SW480 (cell line): ENCODE data around the gene DMD.
"Not testable (repeated sequence)": the region's sequence is repeated elsewhere in the genome, so short reads cannot be mapped to it uniquely, and the experiment has no call there.

Experiments used
- DNase-seq: peaks from one replicate; pipeline ENCODE4 v3.0.0-alpha.2; 2016; ENCODE audit warnings: low spot score

DMD gene

GRCh38 chrX:32016195-32016594 lies 1195.2 kb downstream of the DMD start:
- DNase-seq: no peak

DNA sequence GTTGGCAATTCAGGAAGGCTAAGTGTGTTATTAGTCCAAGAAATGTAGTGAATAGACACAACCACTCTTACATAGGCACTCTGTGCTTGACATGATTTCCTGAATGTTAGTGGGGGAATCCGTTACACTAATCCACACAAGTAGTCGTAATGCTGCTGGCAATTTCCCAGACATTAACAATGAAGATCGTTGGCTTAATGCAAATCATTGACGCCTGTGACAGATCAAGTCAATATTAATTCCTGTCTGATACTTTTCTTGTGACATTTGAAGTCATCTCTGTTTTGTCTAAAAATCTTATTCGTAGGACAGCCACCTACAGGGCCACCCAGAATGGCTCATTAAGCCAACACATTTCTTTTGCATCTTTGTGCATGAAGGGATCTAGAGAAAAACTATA lies 1200.4 kb downstream of the DMD start:
- no peak for DNase-seq

GRCh38 chrX:32010212-32010611 lies 1201.1 kb downstream of the DMD start:
- DNase-seq: no peak

GRCh38 chrX:31993637-31994036 lies 1217.7 kb downstream of the DMD start:
- no peak for DNase-seq

DNA sequence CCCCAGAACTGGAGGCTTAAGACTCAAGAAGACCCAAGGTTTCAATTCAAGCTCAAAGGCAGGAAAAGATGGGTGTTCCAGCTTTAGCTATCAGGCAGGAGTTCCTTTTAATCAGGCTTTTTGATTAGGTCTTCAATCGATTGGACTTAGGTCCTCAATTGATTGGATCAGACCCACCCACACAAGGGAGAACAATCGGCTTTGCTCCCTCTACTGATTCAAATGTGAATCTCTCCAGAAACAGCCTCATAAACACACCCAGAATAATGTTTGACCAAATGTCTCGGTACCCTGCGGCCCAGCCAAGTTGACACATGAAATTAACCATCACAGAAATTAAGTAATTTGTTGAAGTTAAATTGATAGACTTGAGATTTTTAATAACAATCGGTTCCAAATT lies 1222.4 kb downstream of the DMD start:
- DNase-seq: no peak

GRCh38 chrX:31981546-31982062 lies 1229.7 kb downstream of the DMD start:
- DNase-seq: no peak

DNA sequence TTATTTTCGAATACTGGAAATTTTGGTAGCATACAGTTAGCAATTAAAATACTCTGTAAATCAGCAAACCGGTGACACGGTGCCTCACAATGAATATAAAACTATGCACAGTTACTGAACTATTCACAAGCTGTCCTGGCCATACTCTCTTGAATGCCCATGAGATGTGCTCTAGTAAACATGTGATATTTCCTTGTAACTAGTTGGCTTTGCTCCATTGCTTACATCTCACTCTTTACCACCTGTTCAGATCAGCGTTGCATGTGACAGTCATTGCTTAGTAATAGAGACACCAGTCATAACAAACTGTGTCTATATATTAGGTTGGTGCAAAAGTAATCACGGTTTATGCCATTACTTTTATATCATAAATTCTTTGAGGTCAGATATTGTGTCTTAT lies 1241.6 kb downstream of the DMD start:
- no peak for DNase-seq

DNA sequence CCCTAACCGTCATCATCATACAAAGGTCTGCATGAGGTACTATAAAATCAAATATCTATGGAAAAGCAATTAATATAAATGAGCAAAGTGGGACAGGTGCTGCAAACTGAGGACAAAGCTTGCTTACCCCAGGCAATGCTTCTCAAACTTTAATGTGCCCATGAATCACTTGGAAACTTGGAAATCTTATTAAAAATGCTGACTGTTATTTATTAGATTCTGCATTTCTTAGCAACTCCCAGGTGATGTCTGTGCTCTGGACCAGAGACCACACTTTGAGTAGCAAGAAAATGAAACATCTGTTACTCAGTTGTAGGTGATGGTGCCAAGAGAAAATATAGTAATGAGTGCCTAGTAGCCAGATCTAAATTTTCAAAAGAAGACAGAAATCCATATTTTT lies 1249.1 kb downstream of the DMD start:
- no peak for DNase-seq

DNA sequence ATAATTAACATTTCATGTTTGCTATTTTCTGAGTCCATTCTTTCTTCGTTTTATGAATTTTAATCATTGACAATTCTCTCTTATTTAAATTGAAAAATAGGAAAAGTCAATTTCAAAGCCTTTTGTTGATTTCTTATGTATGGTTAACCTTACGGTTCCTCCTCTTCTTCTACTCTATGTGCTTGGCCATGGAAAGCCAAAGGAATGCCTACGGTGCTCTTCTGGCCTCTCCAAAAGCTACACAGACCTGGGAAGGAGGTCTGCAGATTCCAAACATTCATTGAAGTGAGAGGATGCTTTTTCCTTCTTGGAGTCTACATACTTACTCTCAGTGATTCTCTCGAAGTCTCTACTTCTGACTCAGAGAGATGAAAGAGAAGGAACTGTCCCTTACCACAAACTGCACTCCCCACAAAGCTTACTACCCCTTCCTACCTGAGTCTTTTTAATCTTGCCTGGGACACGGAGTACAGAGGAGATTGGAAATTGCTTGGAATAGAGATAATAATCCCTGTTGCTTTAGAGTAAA lies 1276.4 kb downstream of the DMD start:
- DNase-seq: no peak

DNA sequence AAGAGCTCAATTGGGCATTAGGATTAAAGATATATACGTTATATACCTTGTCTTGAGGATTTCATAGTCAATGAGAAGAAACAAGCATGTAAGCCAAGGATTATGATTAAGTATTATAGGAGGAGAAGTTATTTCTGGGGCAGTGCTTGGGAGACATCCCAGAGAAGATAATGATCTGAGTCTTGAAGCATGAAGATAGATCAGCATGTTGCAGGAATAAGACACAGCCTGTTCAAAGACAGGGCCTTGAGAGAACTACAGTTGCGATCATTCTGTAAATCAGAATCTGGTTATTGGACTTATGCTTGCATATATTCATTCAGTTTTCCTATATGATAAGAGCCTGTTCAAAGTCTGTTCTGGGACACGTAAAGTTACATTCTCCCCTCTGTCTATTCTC lies 1277.3 kb downstream of the DMD start:
- DNase-seq: no peak

GRCh38 chrX:31932769-31933168 lies 1278.6 kb downstream of the DMD start:
- no peak for DNase-seq

DNA sequence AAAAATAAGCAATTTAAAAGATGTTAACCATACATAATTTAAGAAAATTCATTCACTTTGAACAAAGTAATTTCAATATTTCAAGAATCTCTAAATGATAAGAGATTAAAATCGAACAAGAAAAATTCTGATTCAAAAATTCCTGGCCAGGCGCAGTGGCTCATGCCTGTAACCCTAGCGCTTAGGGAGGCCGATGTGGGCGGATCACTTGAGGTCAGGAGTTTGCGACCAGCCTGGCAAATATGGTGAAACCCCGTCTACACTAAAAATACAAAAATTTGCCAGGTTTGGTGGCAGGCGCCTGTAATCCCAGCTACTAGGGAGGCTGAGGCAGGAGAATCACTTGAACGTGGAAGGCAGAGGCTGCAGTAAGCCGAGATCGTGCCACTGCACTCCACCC lies 1279.0 kb downstream of the DMD start:
- DNase-seq: not testable (repeated sequence)

DNA sequence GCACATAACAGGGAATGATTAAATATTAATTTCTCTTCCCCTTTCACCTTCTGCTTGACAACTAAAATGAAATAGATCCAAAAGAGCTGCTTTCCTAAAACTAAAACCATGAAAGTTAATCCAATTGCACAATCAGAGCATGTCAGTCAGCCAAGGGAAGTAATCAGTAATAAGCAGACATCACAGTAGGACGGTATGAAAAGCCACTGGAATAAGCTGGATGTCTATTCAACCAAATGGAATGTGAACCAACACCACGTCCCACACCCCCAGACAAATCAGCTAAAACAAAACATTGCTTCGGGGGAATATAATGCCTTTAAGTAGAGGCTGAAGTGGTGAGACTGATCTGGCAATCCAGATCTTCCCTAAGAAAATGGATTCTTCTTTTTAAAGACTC lies 1280.1 kb downstream of the DMD start:
- DNase-seq: no peak

DNA sequence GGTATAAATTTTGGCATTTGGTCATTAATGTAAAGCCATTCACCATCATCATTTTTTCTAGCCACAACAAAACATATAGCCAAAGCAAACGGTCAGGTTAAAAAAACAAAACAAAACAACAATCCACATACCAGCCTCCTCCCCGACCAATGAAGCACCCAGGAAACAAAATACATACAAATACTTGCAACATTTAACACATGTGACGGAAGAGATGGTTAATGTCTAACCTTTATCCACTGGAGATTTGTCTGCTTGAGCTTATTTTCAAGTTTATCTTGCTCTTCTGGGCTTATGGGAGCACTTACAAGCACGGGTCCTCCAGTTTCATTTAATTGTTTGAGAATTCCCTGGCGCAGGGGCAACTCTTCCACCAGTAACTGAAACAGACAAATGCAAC lies 1282.0 kb downstream of the DMD start:
- no peak for DNase-seq

DNA sequence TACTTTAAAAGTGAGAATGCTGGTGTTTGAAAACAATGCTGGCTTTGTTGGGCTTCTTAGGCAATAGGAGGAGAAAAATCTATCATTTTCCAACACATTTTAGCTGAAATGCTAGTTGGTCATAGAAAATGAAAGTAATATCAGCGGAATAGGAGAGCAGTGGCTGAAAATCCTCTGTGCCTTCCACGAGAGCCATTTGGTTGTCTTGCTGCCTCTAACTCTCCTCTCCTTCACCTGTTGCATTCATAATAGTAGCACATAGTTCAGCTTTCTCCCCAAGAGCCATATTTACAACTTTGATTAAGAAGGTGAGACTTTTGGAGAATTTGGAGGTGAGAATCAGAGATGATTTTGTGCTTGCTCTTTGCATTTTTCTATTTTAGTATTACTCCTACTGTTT lies 1290.1 kb downstream of the DMD start:
- no peak for DNase-seq

DNA sequence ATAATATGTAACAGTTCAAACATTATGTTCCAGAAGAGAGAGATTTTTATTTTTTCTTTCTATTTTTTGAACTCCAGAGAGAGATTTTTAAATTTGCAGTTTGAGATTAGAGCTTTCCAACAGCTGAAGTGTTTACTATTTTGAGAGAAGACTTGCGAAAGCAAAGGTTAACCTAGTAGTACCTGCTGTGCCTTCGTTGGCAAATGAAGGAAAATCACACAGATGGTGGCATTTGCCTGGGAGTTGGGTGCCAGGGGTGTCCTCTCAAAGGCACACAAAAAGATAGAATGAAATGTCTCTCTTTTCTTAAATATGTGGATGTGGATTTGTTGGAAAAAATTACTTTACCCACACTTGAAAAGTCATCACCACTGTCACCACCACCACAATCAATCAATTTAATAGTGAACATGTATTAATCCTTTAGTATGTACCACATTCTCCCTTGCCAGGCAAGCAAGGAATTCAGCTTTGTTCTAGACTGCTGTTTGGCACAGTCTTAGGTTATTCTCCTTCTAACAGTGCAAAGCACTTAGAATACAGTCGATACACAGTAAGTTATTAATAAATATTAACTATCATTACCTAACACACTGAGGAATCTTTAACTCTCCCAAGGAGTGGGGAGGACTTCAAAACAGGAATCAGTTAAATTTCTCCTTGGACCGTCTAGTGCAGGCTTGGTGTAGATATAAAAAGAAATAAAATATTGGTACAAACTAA lies 1301.3 kb downstream of the DMD start:
- no peak for DNase-seq

GRCh38 chrX:31894152-31894551 lies 1317.2 kb downstream of the DMD start:
- DNase-seq: no peak

GRCh38 chrX:31893525-31893924 lies 1317.8 kb downstream of the DMD start:
- DNase-seq: no peak

DNA sequence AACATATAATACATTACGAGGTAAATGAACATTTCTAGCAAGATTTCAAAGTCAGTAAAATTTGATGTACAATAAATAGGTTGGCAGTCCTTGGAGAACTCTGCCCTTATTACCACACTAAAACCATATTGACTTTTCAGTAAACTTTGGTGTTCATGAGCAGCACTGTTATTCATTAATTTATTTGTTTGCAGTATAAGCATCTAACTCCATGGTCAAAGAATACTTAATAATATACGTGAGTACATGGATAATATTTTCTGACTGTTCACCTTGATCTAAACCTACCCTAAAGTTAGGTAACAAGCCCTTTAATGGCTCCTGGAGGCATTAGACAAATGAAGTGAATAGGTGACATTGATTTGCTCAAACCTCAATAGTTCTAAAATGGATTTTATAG lies 1322.3 kb downstream of the DMD start:
- no peak for DNase-seq

DNA sequence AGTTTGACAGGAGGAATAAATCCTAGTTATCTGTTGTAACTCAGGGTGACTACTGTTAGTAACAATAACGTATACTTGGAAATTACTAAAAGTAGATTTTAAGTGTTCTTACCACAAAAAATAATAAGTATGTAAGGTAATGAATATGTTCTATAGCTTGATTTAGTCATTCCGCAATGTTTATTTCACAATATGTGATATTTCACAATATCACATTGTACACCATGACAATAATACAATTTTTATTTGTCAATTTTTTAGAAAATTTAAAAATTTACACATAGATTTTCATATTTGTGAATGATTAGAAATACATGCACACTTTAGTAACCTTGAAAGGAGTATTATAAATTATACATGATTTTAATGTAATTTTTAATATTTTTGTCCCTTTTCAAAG lies 1326.8 kb downstream of the DMD start:
- DNase-seq: no peak

DNA sequence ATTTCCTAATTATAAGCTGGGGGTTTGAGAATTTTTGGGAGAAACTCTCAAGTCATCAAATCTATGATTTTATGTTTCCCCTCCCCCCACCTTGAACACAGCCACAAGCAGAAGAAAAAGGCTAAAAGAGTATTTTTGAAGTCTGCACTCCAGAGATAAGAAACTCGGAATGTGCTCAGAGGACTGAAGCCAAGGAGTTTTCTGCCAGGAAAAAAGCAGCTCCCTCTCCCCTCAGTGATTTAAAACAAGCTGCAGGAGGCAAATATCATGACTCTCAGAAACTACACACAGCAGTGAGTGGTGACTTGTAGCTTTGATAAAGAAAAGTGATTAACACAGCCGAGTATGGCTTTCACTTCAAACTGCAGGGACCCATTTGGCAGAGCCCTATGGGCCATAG lies 1339.3 kb downstream of the DMD start:
- no peak for DNase-seq

DNA sequence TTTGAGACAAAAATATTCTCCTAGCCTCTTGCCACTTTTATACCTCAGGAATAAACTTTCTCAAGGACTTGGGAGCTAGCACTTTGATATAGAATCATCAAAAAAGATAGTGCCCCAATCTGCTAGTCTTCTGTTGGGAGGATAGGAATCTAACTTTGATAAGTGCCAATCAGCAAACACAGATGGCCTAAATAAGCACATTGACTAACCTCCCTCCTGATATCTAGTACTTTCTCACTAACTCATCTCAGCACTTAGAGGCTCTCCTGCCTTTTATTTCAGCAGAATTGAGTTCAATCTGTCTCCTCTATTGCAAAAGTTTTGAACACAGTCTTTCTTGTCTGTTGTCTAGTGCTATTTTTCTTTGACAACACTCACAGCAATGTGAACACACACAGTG lies 1341.1 kb downstream of the DMD start:
- DNase-seq: no peak

DNA sequence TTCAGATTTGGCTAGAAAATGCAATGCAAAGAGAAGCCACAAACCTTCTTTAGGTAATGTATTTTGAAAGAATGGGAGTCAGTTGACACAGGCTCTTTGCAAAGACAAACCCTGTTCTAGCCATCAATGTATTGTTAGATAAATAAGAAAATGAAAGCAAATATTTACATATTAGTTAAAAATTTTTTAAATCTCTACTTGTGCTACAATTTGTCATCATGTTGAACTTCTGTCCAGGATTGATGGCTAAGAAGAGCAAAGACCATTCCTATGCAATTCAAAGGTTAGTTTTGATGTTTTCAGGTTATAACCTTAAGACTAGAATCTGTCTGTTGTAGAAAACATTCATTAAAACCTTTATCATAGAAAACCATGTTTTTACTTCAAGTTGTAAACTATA lies 1350.7 kb downstream of the DMD start:
- no peak for DNase-seq

GRCh38 chrX:31858915-31859314 lies 1352.4 kb downstream of the DMD start:
- DNase-seq: no peak
